Cardiac muscle cell (in vitro differentiated cells and primary cell): Measurements from ENCODE around the gene PELI2. TPM values are rescaled to one million over a fixed set of nuclear protein-coding genes. Genes with fewer than 3 reads are reported as not detected.

Source experiments
- DNase-seq, 2 donors: peaks; one replicate each; pipeline versions ENCODE4 v3.0.0 to v3.0.0-alpha.2; 2010 to 2017; ENCODE audit warnings: low read depth in 1 of 2, low spot score in 1 of 2
- H3K27ac ChIP-seq: fragments of 200-600 bp; sonication (generic); 2 replicates; pipeline ENCODE4 v1.5.1; 2016
- H3K27me3 ChIP-seq: fragments of 200-600 bp; sonication (generic); 2 replicates; pipeline ENCODE4 v1.6.0; 2016; ENCODE audit warnings: control low read depth
- H3K36me3 ChIP-seq: fragments of 200-600 bp; sonication (generic); 2 replicates; pipeline ENCODE4 v1.5.1; 2016; ENCODE audit warnings: control low read depth
- H3K4me1 ChIP-seq: fragments of 200-600 bp; sonication (generic); 2 replicates; pipeline ENCODE4 v1.8.1; 2017; ENCODE audit warnings: low read depth, mild to moderate bottlenecking, mixed run types
- H3K4me3 ChIP-seq: fragments of 200-600 bp; sonication (generic); 2 replicates; pipeline ENCODE4 v1.5.1; 2016; ENCODE audit warnings: mild to moderate bottlenecking
- H3K9me3 ChIP-seq: fragments of 200-600 bp; sonication (generic); 2 replicates; pipeline ENCODE4 v1.5.1; 2017; ENCODE audit warnings: low read depth, mild to moderate bottlenecking, control low read depth
- CTCF ChIP-seq: IDR thresholded peaks from 2 replicates; pipeline ENCODE4 v1.5.1; 2012; ENCODE audit warnings: low read depth, mild to moderate bottlenecking, low read length
- polyA plus RNA-seq: library from polyadenylated mRNA; unstranded; fragments of >200 nt; fragmentation: Nextera tagmentation; extraction: Ambion mirVana; gene quantifications from 2 replicates; pipeline ENCODE4 v1.2.1, GENCODE V29; 2016
- total RNA-seq: library from RNA; depleted of rRNA; stranded (reverse); fragments of >200 nt; gene quantifications from 2 replicates; pipeline ENCODE4 v1.2.3, GENCODE V29; 2016

The PELI2 gene
- total and polyA plus RNA-seq, 2 experiments from 2014 or later = 1.7 to 4.9 TPM

- DNase-seq = no peak
- no peaks in the 10 kb centered on the region for H3K4me1 ChIP-seq
- no peaks in the 10 kb centered on the region for H3K36me3 ChIP-seq
- TF ChIP-seq CTCF = no peak
- no peak overlapping the region for H3K4me3 ChIP-seq
- H3K27ac ChIP-seq = no peak overlapping the region
- no peaks in the 10 kb centered on the region for H3K9me3 ChIP-seq
- peaks cover 19% of the 10 kb centered on the region for H3K27me3 ChIP-seq
Measured at GRCh38 chr14:56224691-56225681, 106.8 kb downstream of the PELI2 start.

- DNase-seq = no peak
- Histone ChIP-seq H3K9me3 (no peaks in the 10 kb centered on the region), H3K4me1 (no peaks in the 10 kb centered on the region), H3K36me3 (no peaks in the 10 kb centered on the region), H3K27ac (no peak overlapping the region), H3K4me3 (no peak overlapping the region), H3K27me3 (no peaks in the 10 kb centered on the region)
- no peak for TF ChIP-seq CTCF
Measured at GRCh38 chr14:56235388-56235787, 117.2 kb downstream of the PELI2 start.

- Histone ChIP-seq H3K36me3 (no peaks in the 10 kb centered on the region), H3K4me3 (no peak overlapping the region), H3K27ac (no peak overlapping the region), H3K4me1 (no peaks in the 10 kb centered on the region), H3K9me3 (no peaks in the 10 kb centered on the region), H3K27me3 (no peaks in the 10 kb centered on the region)
- no peak for DNase-seq
- TF ChIP-seq CTCF = no peak
Measured at GRCh38 chr14:56237398-56237797, 119.2 kb downstream of the PELI2 start.

- Histone ChIP-seq H3K27me3 (no peaks in the 10 kb centered on the region), H3K4me3 (no peak overlapping the region), H3K36me3 (no peaks in the 10 kb centered on the region), H3K9me3 (no peaks in the 10 kb centered on the region), H3K27ac (no peak overlapping the region), H3K4me1 (no peaks in the 10 kb centered on the region)
- no peak for TF ChIP-seq CTCF
- peak in 1 of 2 donors; percentile 29 for DNase-seq
Measured at GRCh38 chr14:56241461-56241860, 123.2 kb downstream of the PELI2 start.

GRCh38 chr14:56243110-56243509, 124.9 kb downstream of the PELI2 start:
- TF ChIP-seq CTCF = no peak
- no peaks in the 10 kb centered on the region for H3K9me3 ChIP-seq
- no peak overlapping the region for H3K27ac ChIP-seq
- no peaks in the 10 kb centered on the region for H3K36me3 ChIP-seq
- H3K4me1 ChIP-seq = no peaks in the 10 kb centered on the region
- H3K4me3 ChIP-seq = no peak overlapping the region
- no peak for DNase-seq
- no peaks in the 10 kb centered on the region for H3K27me3 ChIP-seq
